SK-N-SH (cell line): ENCODE results near the gene CDCA3. TPM values are rescaled to one million over a fixed set of nuclear protein-coding genes. Genes with fewer than 3 reads are reported as not detected.

Source experiments
- CTCF ChIA-PET: fragments of 300-600, 350-600 bp; formaldehyde crosslinking; extraction: SDS; loops from one replicate; lab custom pipeline; 2021; lab: Yijun Ruan, JAX
- POLR2A ChIA-PET: fragments of 350-600 bp; sonication (Branson Sonifier 250); formaldehyde crosslinking; extraction: SDS; loops from one replicate; lab custom pipeline; 2020; ENCODE audit warnings: antibody characterized with exemption, inconsistent platforms; lab: Yijun Ruan, JAX
- DNase-seq: peaks from one replicate; pipeline ENCODE4 v3.0.0; 2012
- H2AFZ ChIP-seq: fragments of 200-600 bp; sonication (generic); 2 replicates; pipeline ENCODE4 v1.8.1; 2016; ENCODE audit warnings: antibody characterized with exemption, mild to moderate bottlenecking, low read depth
- H3F3A ChIP-seq: fragments of 200-600 bp; sonication (generic); replicated peaks from 2 replicates; pipeline ENCODE3; 2016; ENCODE audit warnings: antibody characterized with exemption, mild to moderate bottlenecking; ENCODE audit not compliant: insufficient read depth
- H3K27ac ChIP-seq, 2 experiments: fragments of 200-500 bp in 1 of 2; fragments of 200-600 bp in 1 of 2; sonication (Bioruptor generic) in 1 of 2; sonication (generic), shearing (Covaris generic) in 1 of 2; 2 replicates each; pipeline versions ENCODE4 v1.5.1 to v1.6.1; 2014 to 2016; ENCODE audit warnings: low read depth in 2 of 2, inconsistent platforms in 1 of 2, low read length in 1 of 2, mild to moderate bottlenecking in 1 of 2, mixed read lengths in 1 of 2
- H3K27me3 ChIP-seq: fragments of 200-600 bp; sonication (generic), shearing (Covaris generic); 2 replicates; pipeline ENCODE4 v1.6.1; 2016; ENCODE audit warnings: mixed run types; ENCODE audit not compliant: insufficient read depth
- H3K36me3 ChIP-seq, 2 experiments: fragments of 200-500 bp in 1 of 2; fragments of 200-600 bp in 1 of 2; sonication (Bioruptor generic) in 1 of 2; sonication (generic) in 1 of 2; replicated peaks in 1 of 2; 2 replicates each; pipeline versions ENCODE3 to v1.5.1; 2014 to 2016; ENCODE audit warnings: low read length in 1 of 2, mild to moderate bottlenecking in 1 of 2; ENCODE audit not compliant: insufficient read depth in 2 of 2, control insufficient read depth in 1 of 2
- H3K4me1 ChIP-seq, 2 experiments: fragments of 200-500 bp in 1 of 2; fragments of 200-600 bp in 1 of 2; sonication (Bioruptor generic) in 1 of 2; sonication (generic), shearing (Covaris generic) in 1 of 2; 2 replicates each; pipeline versions ENCODE4 v1.5.1 to v1.6.1; 2014 to 2016; ENCODE audit warnings: low read depth in 1 of 2, low read length in 1 of 2, mixed run types in 1 of 2; ENCODE audit not compliant: insufficient read depth in 2 of 2, control insufficient read depth in 1 of 2
- H3K4me2 ChIP-seq: fragments of 200-600 bp; sonication (generic), shearing (Covaris generic); 2 replicates; pipeline ENCODE4 v1.6.1; 2017; ENCODE audit warnings: mixed run types
- H3K4me3 ChIP-seq, 2 experiments: fragments of 200-500 bp in 1 of 2; fragments of 200-600 bp in 1 of 2; sonication (Bioruptor generic) in 1 of 2; sonication (generic), shearing (Covaris generic) in 1 of 2; 2 replicates each; pipeline versions ENCODE4 v1.5.1 to v1.8.1; 2014 to 2016; ENCODE audit warnings: low read depth in 2 of 2, inconsistent platforms in 1 of 2, low read length in 1 of 2, mild to moderate bottlenecking in 1 of 2, mixed read lengths in 1 of 2, moderate library complexity in 1 of 2
- H3K79me2 ChIP-seq: fragments of 200-600 bp; sonication (generic); 2 replicates; pipeline ENCODE4 v1.8.1; 2017; ENCODE audit warnings: mild to moderate bottlenecking; ENCODE audit not compliant: insufficient read depth
- H3K9ac ChIP-seq: fragments of 200-600 bp; sonication (generic); 2 replicates; pipeline ENCODE4 v1.6.1; 2017; ENCODE audit warnings: mixed run types
- H3K9me2 ChIP-seq: fragments of 200-600 bp; sonication (generic); 2 replicates; pipeline ENCODE4 v1.6.1; 2017; ENCODE audit warnings: mixed run types
- H3K9me3 ChIP-seq: fragments of 200-600 bp; sonication (generic); 2 replicates; pipeline ENCODE4 v1.6.1; 2017; ENCODE audit warnings: mixed run types, mild to moderate bottlenecking, moderate library complexity
- H4K20me1 ChIP-seq: fragments of 200-600 bp; sonication (generic); 2 replicates; pipeline ENCODE4 v1.6.1; 2017; ENCODE audit warnings: mild to moderate bottlenecking, mixed run types; ENCODE audit not compliant: insufficient read depth
- CHD2 ChIP-seq: fragments of 150-350 bp; IDR thresholded peaks from 2 replicates; pipeline ENCODE4 v1.6.1; 2018; ENCODE audit warnings: low read length; ENCODE audit not compliant: partially characterized antibody
- ELF1 ChIP-seq: IDR thresholded peaks from 2 replicates; pipeline ENCODE4 v1.4.0; 2012
- EZH2phosphoT487 ChIP-seq: fragments of 200-600 bp; sonication (generic); IDR thresholded peaks from 2 replicates; pipeline ENCODE4 v1.6.1; 2017; ENCODE audit warnings: low read depth, mixed run types, mild to moderate bottlenecking, antibody characterized with exemption, moderate library complexity, borderline replicate concordance
- FOSL2 ChIP-seq: IDR thresholded peaks from 2 replicates; pipeline ENCODE4 v1.4.0; 2012; ENCODE audit warnings: low read depth, mild to moderate bottlenecking, moderate library complexity, borderline replicate concordance
- GABPA ChIP-seq: IDR thresholded peaks from 2 replicates; pipeline ENCODE4 v1.4.0; 2012; ENCODE audit warnings: low read depth, mild to moderate bottlenecking
- GATA2 ChIP-seq: sonication (generic); formaldehyde crosslinking; IDR thresholded peaks from 2 replicates; pipeline ENCODE4 v1.5.0; 2020; ENCODE audit warnings: mild to moderate bottlenecking, missing genetic modification reagents
- JUND ChIP-seq: IDR thresholded peaks from 2 replicates; pipeline ENCODE4 v1.4.0; 2012
- NRF1 ChIP-seq: IDR thresholded peaks from 2 replicates; pipeline ENCODE4 v1.6.1; 2012; ENCODE audit warnings: low read depth, mild to moderate bottlenecking, low read length
- POLR2AphosphoS5 ChIP-seq: IDR thresholded peaks from 2 replicates; pipeline ENCODE4 v1.6.1; 2012; ENCODE audit warnings: low read depth, low read length
- RCOR1 ChIP-seq: fragments of 150-350 bp; IDR thresholded peaks from 2 replicates; pipeline ENCODE4 v1.6.1; 2017; ENCODE audit warnings: antibody characterized with exemption, low read length
- RFX5 ChIP-seq: IDR thresholded peaks from 2 replicates; pipeline ENCODE4 v1.6.1; 2012; ENCODE audit warnings: mild to moderate bottlenecking, improper control_type of control experiment, low read length
- RXRA ChIP-seq: IDR thresholded peaks from 2 replicates; pipeline ENCODE4 v1.4.0; 2012; ENCODE audit warnings: low read depth, mild to moderate bottlenecking, borderline replicate concordance
- SIN3A ChIP-seq: IDR thresholded peaks from 2 replicates; pipeline ENCODE4 v1.6.1; 2012; ENCODE audit warnings: low read depth, mild to moderate bottlenecking, low read length, moderate library complexity, borderline replicate concordance
- SMC3 ChIP-seq: IDR thresholded peaks from 2 replicates; pipeline ENCODE4 v1.6.1; 2012; ENCODE audit warnings: low read depth, low read length, improper control_type of control experiment
- TAF1 ChIP-seq: IDR thresholded peaks from 2 replicates; pipeline ENCODE4 v1.6.1; 2012; ENCODE audit warnings: low read depth, mild to moderate bottlenecking, low read length, moderate library complexity, borderline replicate concordance
- TEAD4 ChIP-seq: IDR thresholded peaks from 2 replicates; pipeline ENCODE4 v1.4.0; 2012; ENCODE audit warnings: mild to moderate bottlenecking, borderline replicate concordance; ENCODE audit not compliant: insufficient read depth
- YY1 ChIP-seq: IDR thresholded peaks from 2 replicates; pipeline ENCODE4 v1.4.0; 2012; ENCODE audit warnings: low read depth, mild to moderate bottlenecking
- WGBS: methylation state at CpG from one replicate; pipeline ENCODE4 v1.1.6; 2017; ENCODE audit warnings: low lambda C conversion rate; 5-methylcytosine and 5-hydroxymethylcytosine counted together
- polyA plus RNA-seq, 3 experiments: library from polyadenylated mRNA; depleted of rRNA; stranded (reverse); fragments of >200 nt; gene quantifications; 2 replicates each; pipeline ENCODE4 v1.2.3, GENCODE V29; 2012
- TF ChIP-seq, protein P1 (sequence below): IDR thresholded peaks from 2 replicates; pipeline ENCODE4 v1.6.1; 2012; ENCODE audit warnings: mild to moderate bottlenecking, low read depth, low read length, moderate library complexity
- TF ChIP-seq, protein P2 (sequence below): fragments of 150-350 bp; IDR thresholded peaks from 2 replicates; pipeline ENCODE4 v1.6.1; 2016; ENCODE audit warnings: mild to moderate bottlenecking, low read depth, low read length
- TF ChIP-seq, protein P3 (sequence below): IDR thresholded peaks from 2 replicates; pipeline ENCODE4; 2012
- TF ChIP-seq, protein P4 (sequence below): IDR thresholded peaks from 2 replicates; pipeline ENCODE4 v1.4.0; 2012; ENCODE audit warnings: low read depth, borderline replicate concordance
- TF ChIP-seq, protein P5 (sequence below): IDR thresholded peaks from 2 replicates; pipeline ENCODE4 v1.4.0; 2012; ENCODE audit warnings: low read depth
- TF ChIP-seq, protein P6 (sequence below): fragments of 200-600 bp; sonication (generic); IDR thresholded peaks from 2 replicates; pipeline ENCODE4 v1.6.1; 2017; ENCODE audit warnings: antibody characterized with exemption, mild to moderate bottlenecking, moderate library complexity

Gene CDCA3
- polyA plus RNA-seq, 1 of the 3 experiments (the other 2 are of a cell fraction) = 33.0 TPM

DNA sequence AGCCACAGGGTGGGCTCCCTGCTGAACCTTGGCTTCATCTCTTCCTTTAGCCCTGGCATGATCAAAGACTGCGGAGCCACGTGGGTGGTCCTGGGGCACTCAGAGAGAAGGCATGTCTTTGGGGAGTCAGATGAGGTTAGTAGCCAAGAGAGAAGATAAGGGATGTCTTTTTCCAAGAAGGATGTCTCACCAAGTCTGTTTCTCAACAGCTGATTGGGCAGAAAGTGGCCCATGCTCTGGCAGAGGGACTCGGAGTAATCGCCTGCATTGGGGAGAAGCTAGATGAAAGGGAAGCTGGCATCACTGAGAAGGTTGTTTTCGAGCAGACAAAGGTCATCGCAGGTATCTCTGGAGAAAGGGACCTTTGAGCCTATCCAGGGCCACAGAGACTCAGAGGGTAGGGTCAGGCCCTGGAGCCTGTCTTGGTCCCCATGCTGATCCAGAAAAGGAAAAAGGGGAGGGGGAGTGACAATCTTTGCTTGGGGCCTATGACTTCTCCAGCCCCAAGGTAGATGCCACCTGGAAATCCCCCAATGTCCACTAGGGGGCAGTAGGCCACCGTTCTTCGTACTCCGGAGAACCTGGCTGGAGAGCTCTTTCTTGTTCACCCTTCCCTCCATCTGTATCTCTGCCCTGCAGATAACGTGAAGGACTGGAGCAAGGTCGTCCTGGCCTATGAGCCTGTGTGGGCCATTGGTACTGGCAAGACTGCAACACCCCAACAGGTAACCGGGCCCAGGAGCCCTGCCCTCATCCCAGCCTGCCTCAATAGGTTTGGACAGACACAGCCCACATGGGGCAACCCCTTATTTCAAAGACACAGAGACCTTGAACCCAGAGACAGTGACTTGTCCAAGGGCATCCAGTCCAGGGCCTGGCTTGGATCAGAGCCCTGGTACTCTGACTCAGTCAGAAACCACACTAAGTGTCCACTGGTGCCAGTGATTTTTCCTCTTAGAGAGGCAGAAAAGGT, 18.2 kb upstream of the CDCA3 start:
- no peak overlapping the region for H2AFZ ChIP-seq
- peak overlapping the region; percentile 100 for H3K9ac ChIP-seq
- peak overlapping the region; percentile 84 to 95; a peak in 2 of 4 replicates for H3K27ac ChIP-seq
- ChIA-PET CTCF (interaction anchor here (0.6 to 10.9 kb wide), 35 partner anchors 9 to 318 kb away, joined by 3 to 164 read pairs (median 5); partner anchors contain the start of genes C12orf57, CDCA3, ENO2 and LRRC23), POLR2A (interaction anchor here (0.6 to 2.6 kb wide), 15 partner anchors 10 to 146 kb away, joined by 3 to 19 read pairs (median 4); partner anchors contain the start of genes C12orf57, CDCA3, COPS7A and MLF2)
- peaks cover 41% of the 10 kb centered on the region for H3F3A ChIP-seq
- H3K4me2 ChIP-seq = peak overlapping the region; percentile 99
- 40% methylated on average over 9 of the region's 12 CpGs for WGBS
- H3K4me3 ChIP-seq = peak overlapping the region; percentile 91 to 99
- peaks cover 44% of the 10 kb centered on the region for H4K20me1 ChIP-seq
- peaks cover 16 to 30% of the 10 kb centered on the region in 2 experiments for H3K36me3 ChIP-seq
- H3K9me2 ChIP-seq = no peaks in the 10 kb centered on the region
- peaks cover 34 to 46% of the 10 kb centered on the region in 2 experiments for H3K4me1 ChIP-seq
- DNase-seq = peak; percentile 82
- H3K79me2 ChIP-seq = peaks cover 57% of the 10 kb centered on the region
- H3K27me3 ChIP-seq = no peaks in the 10 kb centered on the region
- H3K9me3 ChIP-seq = no peaks in the 10 kb centered on the region
- TF ChIP-seq ELF1 (no peak), EZH2phosphoT487 (no peak), TAF1 (no peak), RCOR1 (no peak), TEAD4 (no peak), JUND (no peak), POLR2AphosphoS5 (no peak; the same call in 1 of the 2 replicates), FOSL2 (no peak), CHD2 (no peak), SMC3 (peak; percentile 42), NRF1 (no peak), GATA2 (CRISPR knock-in tag) (no peak), RXRA (no peak), YY1 (no peak), RFX5 (no peak), SIN3A (0 out of 2 replicates have a peak, but pooled peaks have one; percentile 44), GABPA (no peak)
- TF ChIP-seq, protein P1, sequence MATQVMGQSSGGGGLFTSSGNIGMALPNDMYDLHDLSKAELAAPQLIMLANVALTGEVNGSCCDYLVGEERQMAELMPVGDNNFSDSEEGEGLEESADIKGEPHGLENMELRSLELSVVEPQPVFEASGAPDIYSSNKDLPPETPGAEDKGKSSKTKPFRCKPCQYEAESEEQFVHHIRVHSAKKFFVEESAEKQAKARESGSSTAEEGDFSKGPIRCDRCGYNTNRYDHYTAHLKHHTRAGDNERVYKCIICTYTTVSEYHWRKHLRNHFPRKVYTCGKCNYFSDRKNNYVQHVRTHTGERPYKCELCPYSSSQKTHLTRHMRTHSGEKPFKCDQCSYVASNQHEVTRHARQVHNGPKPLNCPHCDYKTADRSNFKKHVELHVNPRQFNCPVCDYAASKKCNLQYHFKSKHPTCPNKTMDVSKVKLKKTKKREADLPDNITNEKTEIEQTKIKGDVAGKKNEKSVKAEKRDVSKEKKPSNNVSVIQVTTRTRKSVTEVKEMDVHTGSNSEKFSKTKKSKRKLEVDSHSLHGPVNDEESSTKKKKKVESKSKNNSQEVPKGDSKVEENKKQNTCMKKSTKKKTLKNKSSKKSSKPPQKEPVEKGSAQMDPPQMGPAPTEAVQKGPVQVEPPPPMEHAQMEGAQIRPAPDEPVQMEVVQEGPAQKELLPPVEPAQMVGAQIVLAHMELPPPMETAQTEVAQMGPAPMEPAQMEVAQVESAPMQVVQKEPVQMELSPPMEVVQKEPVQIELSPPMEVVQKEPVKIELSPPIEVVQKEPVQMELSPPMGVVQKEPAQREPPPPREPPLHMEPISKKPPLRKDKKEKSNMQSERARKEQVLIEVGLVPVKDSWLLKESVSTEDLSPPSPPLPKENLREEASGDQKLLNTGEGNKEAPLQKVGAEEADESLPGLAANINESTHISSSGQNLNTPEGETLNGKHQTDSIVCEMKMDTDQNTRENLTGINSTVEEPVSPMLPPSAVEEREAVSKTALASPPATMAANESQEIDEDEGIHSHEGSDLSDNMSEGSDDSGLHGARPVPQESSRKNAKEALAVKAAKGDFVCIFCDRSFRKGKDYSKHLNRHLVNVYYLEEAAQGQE = no peak
- TF ChIP-seq, protein P2, sequence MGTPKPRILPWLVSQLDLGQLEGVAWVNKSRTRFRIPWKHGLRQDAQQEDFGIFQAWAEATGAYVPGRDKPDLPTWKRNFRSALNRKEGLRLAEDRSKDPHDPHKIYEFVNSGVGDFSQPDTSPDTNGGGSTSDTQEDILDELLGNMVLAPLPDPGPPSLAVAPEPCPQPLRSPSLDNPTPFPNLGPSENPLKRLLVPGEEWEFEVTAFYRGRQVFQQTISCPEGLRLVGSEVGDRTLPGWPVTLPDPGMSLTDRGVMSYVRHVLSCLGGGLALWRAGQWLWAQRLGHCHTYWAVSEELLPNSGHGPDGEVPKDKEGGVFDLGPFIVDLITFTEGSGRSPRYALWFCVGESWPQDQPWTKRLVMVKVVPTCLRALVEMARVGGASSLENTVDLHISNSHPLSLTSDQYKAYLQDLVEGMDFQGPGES = no peak
- TF ChIP-seq, protein P3, sequence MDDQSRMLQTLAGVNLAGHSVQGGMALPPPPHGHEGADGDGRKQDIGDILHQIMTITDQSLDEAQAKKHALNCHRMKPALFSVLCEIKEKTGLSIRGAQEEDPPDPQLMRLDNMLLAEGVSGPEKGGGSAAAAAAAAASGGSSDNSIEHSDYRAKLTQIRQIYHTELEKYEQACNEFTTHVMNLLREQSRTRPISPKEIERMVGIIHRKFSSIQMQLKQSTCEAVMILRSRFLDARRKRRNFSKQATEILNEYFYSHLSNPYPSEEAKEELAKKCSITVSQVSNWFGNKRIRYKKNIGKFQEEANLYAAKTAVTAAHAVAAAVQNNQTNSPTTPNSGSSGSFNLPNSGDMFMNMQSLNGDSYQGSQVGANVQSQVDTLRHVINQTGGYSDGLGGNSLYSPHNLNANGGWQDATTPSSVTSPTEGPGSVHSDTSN = no peak; the same call in 1 of the 2 replicates
- TF ChIP-seq, protein P4, sequence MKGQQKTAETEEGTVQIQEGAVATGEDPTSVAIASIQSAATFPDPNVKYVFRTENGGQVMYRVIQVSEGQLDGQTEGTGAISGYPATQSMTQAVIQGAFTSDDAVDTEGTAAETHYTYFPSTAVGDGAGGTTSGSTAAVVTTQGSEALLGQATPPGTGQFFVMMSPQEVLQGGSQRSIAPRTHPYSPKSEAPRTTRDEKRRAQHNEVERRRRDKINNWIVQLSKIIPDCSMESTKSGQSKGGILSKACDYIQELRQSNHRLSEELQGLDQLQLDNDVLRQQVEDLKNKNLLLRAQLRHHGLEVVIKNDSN = no peak
- TF ChIP-seq, protein P5, sequence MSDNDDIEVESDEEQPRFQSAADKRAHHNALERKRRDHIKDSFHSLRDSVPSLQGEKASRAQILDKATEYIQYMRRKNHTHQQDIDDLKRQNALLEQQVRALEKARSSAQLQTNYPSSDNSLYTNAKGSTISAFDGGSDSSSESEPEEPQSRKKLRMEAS = 0 out of 2 replicates have a peak, but pooled peaks have one; percentile 18
- TF ChIP-seq, protein P6, sequence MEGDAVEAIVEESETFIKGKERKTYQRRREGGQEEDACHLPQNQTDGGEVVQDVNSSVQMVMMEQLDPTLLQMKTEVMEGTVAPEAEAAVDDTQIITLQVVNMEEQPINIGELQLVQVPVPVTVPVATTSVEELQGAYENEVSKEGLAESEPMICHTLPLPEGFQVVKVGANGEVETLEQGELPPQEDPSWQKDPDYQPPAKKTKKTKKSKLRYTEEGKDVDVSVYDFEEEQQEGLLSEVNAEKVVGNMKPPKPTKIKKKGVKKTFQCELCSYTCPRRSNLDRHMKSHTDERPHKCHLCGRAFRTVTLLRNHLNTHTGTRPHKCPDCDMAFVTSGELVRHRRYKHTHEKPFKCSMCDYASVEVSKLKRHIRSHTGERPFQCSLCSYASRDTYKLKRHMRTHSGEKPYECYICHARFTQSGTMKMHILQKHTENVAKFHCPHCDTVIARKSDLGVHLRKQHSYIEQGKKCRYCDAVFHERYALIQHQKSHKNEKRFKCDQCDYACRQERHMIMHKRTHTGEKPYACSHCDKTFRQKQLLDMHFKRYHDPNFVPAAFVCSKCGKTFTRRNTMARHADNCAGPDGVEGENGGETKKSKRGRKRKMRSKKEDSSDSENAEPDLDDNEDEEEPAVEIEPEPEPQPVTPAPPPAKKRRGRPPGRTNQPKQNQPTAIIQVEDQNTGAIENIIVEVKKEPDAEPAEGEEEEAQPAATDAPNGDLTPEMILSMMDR = peak; percentile 91
